ENCODE results near the gene DSCAM. TPM values are rescaled to one million over a fixed set of nuclear protein-coding genes. Genes with fewer than 3 reads are reported as not detected.
"Not testable (repeated sequence)": the region's sequence is repeated elsewhere in the genome, so short reads cannot be mapped to it uniquely, and the experiment has no call there.

DSCAM gene
- total RNA-seq, 1 donor, result not detected

DNA sequence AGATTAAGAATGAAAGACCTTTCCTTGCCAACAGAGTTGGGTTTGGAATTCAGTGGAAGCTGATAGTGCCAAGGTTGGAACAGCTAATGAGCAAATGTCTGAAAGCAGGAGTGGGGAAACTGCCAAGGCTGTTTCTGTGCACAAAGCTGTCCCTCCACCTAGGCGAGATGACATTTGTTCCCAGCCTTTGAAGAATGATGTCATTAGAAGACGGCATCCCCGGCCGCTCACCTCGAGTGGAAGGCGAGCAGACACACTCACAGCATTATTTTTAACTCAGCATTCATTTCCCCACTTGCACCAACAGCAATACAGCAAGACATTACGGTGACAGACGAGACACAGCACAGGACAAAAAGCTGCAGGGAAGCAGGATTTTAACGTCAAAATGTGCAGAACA lies 515.8 kb downstream of the DSCAM start:
- TF ChIP-seq, protein P1, sequence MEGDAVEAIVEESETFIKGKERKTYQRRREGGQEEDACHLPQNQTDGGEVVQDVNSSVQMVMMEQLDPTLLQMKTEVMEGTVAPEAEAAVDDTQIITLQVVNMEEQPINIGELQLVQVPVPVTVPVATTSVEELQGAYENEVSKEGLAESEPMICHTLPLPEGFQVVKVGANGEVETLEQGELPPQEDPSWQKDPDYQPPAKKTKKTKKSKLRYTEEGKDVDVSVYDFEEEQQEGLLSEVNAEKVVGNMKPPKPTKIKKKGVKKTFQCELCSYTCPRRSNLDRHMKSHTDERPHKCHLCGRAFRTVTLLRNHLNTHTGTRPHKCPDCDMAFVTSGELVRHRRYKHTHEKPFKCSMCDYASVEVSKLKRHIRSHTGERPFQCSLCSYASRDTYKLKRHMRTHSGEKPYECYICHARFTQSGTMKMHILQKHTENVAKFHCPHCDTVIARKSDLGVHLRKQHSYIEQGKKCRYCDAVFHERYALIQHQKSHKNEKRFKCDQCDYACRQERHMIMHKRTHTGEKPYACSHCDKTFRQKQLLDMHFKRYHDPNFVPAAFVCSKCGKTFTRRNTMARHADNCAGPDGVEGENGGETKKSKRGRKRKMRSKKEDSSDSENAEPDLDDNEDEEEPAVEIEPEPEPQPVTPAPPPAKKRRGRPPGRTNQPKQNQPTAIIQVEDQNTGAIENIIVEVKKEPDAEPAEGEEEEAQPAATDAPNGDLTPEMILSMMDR (IDR thresholded peaks at IDR 0.05; ENCODE audit: insufficient read depth, low read length), result no peak
- H3K4me3 ChIP-seq (ENCODE audit: low read depth, low read length), result no peak overlapping the region
- DNase-seq (ENCODE audit: low read depth), result no peak

DNA sequence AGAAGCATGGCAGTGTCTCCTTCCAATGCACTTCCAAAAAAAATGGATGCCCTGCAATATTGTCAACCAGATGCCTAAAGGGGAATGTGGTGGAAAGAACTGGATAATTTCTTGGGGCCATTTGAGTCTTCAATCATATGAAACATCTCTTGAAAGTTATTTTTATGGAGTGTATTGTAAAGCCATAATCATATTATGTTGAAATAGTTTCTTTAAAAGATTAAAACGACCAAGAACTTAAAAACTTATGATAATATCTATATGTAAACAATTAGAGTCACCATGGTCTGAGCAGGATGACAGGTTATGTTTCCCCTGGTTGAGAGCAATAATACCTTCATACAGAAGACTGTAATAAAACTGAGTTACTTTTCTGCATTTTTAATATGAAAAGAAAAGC lies 522.6 kb downstream of the DSCAM start:
- TF ChIP-seq, protein P1 (IDR thresholded peaks at IDR 0.05; ENCODE audit: insufficient read depth, low read length), result no peak

DNA sequence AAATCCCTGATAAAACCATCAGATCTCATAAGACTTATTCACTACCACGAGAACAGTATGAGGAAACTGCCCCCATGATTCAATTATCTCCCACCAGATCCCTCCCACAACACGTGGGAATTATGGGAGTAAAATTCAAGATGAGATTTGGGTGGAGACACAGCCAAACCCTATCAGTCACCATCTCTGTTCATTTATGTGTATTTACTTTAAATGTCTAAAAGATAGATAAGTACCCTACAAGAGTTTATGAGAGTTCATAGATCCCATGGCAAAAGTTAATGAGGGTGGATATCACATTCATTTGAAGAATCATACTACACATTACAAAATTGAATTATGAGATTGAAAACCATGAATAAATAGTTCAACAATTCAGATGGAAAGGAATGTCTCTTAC lies 526.2 kb downstream of the DSCAM start:
- not testable (repeated sequence) for H3K4me3 ChIP-seq (ENCODE audit: low read depth, low read length); DNase-seq (ENCODE audit: low read depth)

More for the DNA sequence above, 522.6 kb downstream of the DSCAM start:
- no peak for DNase-seq (ENCODE audit: low read depth)
- H3K4me3 ChIP-seq (ENCODE audit: low read depth, low read length), result no peak overlapping the region

DNA sequence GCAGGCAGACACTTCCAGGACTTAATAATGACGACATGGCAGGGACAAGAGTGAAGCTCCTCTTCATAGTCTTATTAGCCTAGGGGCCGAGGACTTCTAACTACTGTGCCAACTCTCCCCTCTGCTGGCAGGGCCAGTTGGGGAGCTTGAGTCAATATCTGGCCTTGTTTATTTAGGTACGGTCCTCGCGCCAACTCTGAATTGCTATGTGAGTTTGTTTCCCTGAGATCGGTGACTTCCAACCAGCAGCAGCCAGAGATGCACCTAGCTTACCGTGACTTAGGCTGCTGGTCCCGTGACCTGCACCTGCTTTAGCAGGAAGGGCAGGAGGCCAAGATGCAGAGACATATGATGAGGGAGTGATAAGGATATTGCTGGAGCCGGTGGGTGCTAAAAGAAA lies 528.6 kb downstream of the DSCAM start:
- H3K4me3 ChIP-seq (ENCODE audit: low read depth, low read length), result no peak overlapping the region
- no peak for DNase-seq (ENCODE audit: low read depth)
- TF ChIP-seq, protein P1 (IDR thresholded peaks at IDR 0.05; ENCODE audit: insufficient read depth, low read length), result no peak

DNA sequence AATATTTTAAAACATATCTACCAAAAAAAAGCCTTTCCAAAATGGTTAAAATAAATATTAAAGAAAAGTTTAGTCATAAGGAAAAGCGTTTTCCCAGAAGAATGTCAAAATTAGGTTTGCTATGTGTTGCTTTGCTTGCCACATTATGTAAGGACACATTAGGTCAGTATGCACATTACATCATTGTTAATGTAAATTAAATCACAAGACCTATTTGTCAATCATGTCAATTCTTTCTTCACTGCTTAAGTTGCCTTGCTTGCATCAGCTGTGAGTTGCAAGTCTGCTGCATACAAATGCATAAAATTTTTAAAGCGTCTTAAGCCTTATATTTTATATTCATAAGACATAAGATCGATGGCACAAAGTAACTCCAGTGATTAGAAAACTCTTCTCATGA lies 530.9 kb downstream of the DSCAM start:
- no peak overlapping the region for H3K4me3 ChIP-seq (ENCODE audit: low read depth, low read length)
- no peak for DNase-seq (ENCODE audit: low read depth)
- TF ChIP-seq, protein P1 (IDR thresholded peaks at IDR 0.05; ENCODE audit: insufficient read depth, low read length), result no peak

DNA sequence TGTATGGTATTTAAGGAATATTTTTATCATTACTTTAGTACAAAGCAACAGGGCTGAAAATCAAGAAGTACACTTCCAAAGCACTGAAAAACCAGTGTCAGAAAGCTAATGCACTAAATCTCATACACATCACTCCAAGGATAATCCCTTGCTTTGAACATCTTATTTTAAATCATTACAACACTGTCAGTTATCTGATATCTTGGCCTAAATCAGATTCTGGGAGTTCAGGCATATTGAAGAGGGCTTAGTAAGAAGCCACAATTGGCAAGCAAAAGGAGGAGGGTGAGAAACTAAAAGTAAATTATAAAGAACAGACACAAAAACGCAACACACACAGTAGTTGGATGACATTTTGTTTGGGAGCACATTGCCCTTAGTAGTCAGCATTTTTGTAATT lies 531.3 kb downstream of the DSCAM start:
- H3K4me3 ChIP-seq (ENCODE audit: low read depth, low read length), result no peak overlapping the region
- no peak for DNase-seq (ENCODE audit: low read depth)
- TF ChIP-seq, protein P1 (IDR thresholded peaks at IDR 0.05; ENCODE audit: insufficient read depth, low read length), result no peak

DNA sequence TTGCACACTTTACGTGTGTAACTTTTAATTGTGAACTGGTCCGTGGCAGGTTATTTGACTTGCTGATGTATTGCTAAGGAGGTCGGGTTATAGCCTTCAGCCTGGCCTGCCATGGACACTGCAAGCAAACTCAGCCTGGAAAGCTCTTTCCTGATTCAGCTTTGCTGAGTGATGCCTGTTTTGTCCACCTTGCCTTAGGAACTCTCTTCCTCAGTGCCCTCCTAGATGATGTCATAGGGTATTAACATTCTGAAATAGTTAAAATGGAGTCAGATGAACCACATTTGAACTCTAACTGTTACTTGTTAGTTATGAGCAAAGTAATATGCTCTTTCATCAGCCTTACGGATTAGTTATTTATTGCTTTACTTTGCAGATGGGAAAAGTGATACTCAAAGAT lies 533.7 kb downstream of the DSCAM start:
- TF ChIP-seq, protein P1 (IDR thresholded peaks at IDR 0.05; ENCODE audit: insufficient read depth, low read length), result no peak
- no peak overlapping the region for H3K4me3 ChIP-seq (ENCODE audit: low read depth, low read length)
- no peak for DNase-seq (ENCODE audit: low read depth)
